Gastroesophageal sphincter (tissue), 4 donors: Measurements from ENCODE around the gene TREML4. TPM values are rescaled to one million over a fixed set of nuclear protein-coding genes. Genes with fewer than 3 reads are reported as not detected.

Experiments used
- ATAC-seq: fragments of 150-250 bp; one replicate; pipeline ENCODE4 v1.9.1; 2016; ENCODE audit warnings: mild to moderate bottlenecking, moderate library complexity
- H3K27ac ChIP-seq, 4 donors: fragments of 200-600 bp; sonication (generic) in 3 of 4; 1 replicate in 3 of 4; 2 replicates in 1 of 4; pipeline ENCODE4 v1.5.1; 2016 to 2019
- H3K27me3 ChIP-seq: fragments of 200-600 bp; sonication (generic); one replicate; pipeline ENCODE4 v1.5.1; 2019
- H3K36me3 ChIP-seq, 2 donors: fragments of 200-600 bp; sonication (generic); one replicate each; pipeline ENCODE4 v1.5.1; 2019; ENCODE audit warnings: control low read depth in 1 of 2
- H3K4me1 ChIP-seq, 3 donors: fragments of 200-600 bp; sonication (generic); 1 replicate in 2 of 3; 2 replicates in 1 of 3; pipeline ENCODE4 v1.5.1; 2016 to 2019; ENCODE audit warnings: control low read depth in 2 of 3
- H3K4me3 ChIP-seq, 2 donors: fragments of 200-600 bp; sonication (generic); one replicate each; pipeline ENCODE4 v1.5.1; 2019; ENCODE audit warnings: mild to moderate bottlenecking in 1 of 2, moderate library complexity in 1 of 2
- H3K9me3 ChIP-seq, 3 donors: fragments of 200-600 bp; sonication (generic); one replicate each; pipeline ENCODE4 v1.5.1; 2017 to 2019; ENCODE audit warnings: control low read depth in 2 of 3
- EP300 ChIP-seq: sonication (generic); formaldehyde crosslinking; IDR thresholded peaks from one replicate; pipeline ENCODE4 v1.6.1; 2017; ENCODE audit warnings: antibody characterized with exemption, mild to moderate bottlenecking
- POLR2A ChIP-seq, 2 donors: fragments of 450-650 bp; IDR thresholded peaks; one replicate each; pipeline ENCODE4 v1.6.1; 2017; ENCODE audit warnings: antibody characterized with exemption in 2 of 2, mild to moderate bottlenecking in 2 of 2, moderate library complexity in 1 of 2
- POLR2AphosphoS5 ChIP-seq: sonication (generic); formaldehyde crosslinking; IDR thresholded peaks from one replicate; pipeline ENCODE4 v1.6.1; 2017; ENCODE audit warnings: antibody characterized with exemption
- WGBS, 2 donors: methylation state at CpG; one replicate each; pipeline ENCODE4 v1.1.5; 2018; ENCODE audit warnings: low coverage in 1 of 2; 5-methylcytosine and 5-hydroxymethylcytosine counted together
- total RNA-seq, 4 donors: library from RNA; depleted of rRNA; stranded (reverse); fragments of >200 nt; gene quantifications; one replicate each; pipeline ENCODE4 v1.1.0, GENCODE V29; 2016
- TF ChIP-seq, protein P1 (sequence below), 4 experiments: fragments of 200-600 bp in 2 of 4; fragments of 450-650 bp in 2 of 4; sonication (generic) in 1 of 4; IDR thresholded peaks; one replicate each; pipeline ENCODE4 v1.5.1; 2017 to 2019; ENCODE audit warnings: antibody characterized with exemption in 4 of 4, mild to moderate bottlenecking in 2 of 4, moderate library complexity in 2 of 4

Gene TREML4
- total RNA-seq, 4 donors from 2014 or later = not detected

DNA sequence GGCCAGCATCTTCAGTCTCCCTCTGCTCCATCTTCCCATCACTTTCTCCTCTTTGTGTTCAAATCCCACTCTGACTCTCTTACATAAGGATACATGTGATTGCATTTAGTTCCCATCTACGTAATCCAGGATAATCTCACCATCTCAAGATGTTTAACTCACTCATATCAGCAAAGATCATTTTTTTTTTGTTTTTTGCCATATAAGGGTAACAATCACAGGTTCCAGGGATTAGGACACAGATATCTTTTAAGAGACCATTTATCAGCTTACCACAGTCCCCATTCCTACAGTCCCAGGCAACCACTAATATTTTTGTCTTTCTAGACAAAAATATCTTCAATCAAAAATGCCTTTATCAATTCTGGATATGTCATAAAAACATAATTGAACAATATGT, 24.0 kb upstream of the TREML4 start:
- WGBS, 2 donors = 62% methylated on average over 1 of the region's 1 CpG; no CpG with 5 or more reads in 1 of the 2 donors
- peaks cover 0 to 6% (median 0%) of the 10 kb centered on the region in 3 donors for H3K9me3 ChIP-seq
- no peak overlapping the region for H3K4me3 ChIP-seq
- no peak overlapping the region for H3K27ac ChIP-seq
- no peak for ATAC-seq
- no peaks in the 10 kb centered on the region for H3K27me3 ChIP-seq
- no peaks in the 10 kb centered on the region for H3K4me1 ChIP-seq
- H3K36me3 ChIP-seq = no peaks in the 10 kb centered on the region
- no peak for TF ChIP-seq EP300
- TF ChIP-seq POLR2A (IDR thresholded peaks at IDR 0.05) = no peak
- TF ChIP-seq, protein P1, sequence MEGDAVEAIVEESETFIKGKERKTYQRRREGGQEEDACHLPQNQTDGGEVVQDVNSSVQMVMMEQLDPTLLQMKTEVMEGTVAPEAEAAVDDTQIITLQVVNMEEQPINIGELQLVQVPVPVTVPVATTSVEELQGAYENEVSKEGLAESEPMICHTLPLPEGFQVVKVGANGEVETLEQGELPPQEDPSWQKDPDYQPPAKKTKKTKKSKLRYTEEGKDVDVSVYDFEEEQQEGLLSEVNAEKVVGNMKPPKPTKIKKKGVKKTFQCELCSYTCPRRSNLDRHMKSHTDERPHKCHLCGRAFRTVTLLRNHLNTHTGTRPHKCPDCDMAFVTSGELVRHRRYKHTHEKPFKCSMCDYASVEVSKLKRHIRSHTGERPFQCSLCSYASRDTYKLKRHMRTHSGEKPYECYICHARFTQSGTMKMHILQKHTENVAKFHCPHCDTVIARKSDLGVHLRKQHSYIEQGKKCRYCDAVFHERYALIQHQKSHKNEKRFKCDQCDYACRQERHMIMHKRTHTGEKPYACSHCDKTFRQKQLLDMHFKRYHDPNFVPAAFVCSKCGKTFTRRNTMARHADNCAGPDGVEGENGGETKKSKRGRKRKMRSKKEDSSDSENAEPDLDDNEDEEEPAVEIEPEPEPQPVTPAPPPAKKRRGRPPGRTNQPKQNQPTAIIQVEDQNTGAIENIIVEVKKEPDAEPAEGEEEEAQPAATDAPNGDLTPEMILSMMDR (IDR thresholded peaks at IDR 0.05) = no peak
- TF ChIP-seq POLR2AphosphoS5 = no peak

DNA sequence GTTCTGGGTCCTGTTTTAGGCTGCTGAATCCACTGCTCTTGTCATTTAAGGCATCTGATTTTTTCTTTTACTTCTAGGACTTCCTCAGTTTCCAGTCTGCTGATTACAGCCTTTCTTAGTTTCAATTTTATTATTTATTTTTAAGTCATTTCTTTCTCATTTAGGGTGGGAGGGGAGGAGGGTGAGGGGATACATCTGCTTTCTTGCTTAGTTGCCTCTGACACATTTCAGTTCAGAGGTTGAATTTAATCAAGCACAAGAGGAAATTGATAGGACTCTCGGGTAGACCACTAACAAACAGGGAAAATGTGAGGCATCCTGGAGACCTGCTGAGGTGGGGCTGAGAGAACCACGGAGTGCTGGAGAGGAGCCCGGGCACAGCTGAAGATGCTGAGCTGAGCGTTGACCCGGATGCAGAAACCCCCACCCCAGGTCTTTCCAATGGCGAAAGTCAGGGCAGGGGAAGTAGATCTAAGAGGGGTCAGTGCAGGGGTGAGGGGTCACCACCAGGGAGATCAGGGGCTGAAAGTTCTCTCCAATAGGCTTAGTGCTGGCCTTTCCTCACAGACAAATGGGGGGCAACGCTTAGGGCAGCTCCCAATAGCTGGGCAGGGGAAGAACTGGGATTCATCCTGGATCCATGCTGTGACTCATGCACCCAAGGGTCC, 19.6 kb upstream of the TREML4 start:
- peaks cover 6% of the 10 kb centered on the region for H3K27me3 ChIP-seq
- ATAC-seq = no peak
- WGBS, 2 donors = 45 to 56% methylated on average over 4 of the region's 7 CpGs
- no peak overlapping the region for H3K4me3 ChIP-seq
- H3K27ac ChIP-seq = no peak overlapping the region
- H3K4me1 ChIP-seq = no peaks in the 10 kb centered on the region
- TF ChIP-seq POLR2AphosphoS5 (no peak), POLR2A (IDR thresholded peaks at IDR 0.05) (no peak), EP300 (no peak)
- TF ChIP-seq, protein P1 (IDR thresholded peaks at IDR 0.05) = no peak
- no peaks in the 10 kb centered on the region for H3K36me3 ChIP-seq
- peaks cover 0 to 7% (median 0%) of the 10 kb centered on the region in 3 donors for H3K9me3 ChIP-seq

DNA sequence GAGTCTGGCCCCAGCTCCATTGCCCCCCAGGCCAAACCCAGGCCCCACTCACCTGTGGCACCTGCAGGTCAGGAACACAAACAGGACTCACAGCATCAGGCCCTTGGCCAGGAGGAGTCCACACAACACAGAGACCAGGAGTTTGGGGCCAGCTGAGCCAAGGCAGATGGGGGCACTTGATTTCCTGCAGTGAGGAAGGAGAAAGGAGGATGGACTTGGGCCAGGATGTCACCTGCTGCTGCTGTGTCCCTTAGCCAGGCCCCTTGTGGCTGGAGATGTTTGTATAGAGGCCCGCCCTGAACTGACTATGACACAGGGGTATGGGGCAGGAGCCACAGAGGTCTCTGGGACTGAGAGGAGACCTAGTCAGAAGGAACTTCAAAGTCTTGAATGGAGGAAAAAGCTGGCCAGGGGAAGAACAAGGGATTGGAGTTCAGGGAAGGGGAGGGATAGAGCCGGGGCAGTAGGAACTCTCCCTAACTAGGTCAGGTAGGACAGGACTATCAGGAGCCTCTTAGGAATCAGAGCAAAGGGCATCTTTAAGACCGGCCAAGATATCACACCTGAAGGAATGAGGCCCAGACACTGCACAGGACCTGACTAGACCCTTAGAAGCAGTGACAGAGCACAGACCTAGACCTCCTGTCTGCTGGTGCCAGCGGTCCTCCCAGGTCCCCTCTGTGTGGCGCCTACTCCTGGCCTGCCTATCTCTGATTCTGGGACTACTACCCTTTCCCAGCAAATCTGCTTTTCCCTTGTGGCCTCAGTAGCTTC, 18.4 kb upstream of the TREML4 start:
- H3K4me3 ChIP-seq = no peak overlapping the region
- H3K9me3 ChIP-seq = peaks cover 0 to 13% (median 0%) of the 10 kb centered on the region in 3 donors
- H3K4me1 ChIP-seq = no peaks in the 10 kb centered on the region
- H3K27ac ChIP-seq = no peak overlapping the region
- WGBS, 2 donors = 86 to 94% methylated on average over 2 to 5 of the region's 5 CpGs
- no peak for ATAC-seq
- H3K27me3 ChIP-seq = peaks cover 6% of the 10 kb centered on the region
- no peak for TF ChIP-seq EP300
- TF ChIP-seq, protein P1 (IDR thresholded peaks at IDR 0.05) = no peak
- no peak for TF ChIP-seq POLR2A (IDR thresholded peaks at IDR 0.05)
- no peak for TF ChIP-seq POLR2AphosphoS5
- H3K36me3 ChIP-seq = no peaks in the 10 kb centered on the region

DNA sequence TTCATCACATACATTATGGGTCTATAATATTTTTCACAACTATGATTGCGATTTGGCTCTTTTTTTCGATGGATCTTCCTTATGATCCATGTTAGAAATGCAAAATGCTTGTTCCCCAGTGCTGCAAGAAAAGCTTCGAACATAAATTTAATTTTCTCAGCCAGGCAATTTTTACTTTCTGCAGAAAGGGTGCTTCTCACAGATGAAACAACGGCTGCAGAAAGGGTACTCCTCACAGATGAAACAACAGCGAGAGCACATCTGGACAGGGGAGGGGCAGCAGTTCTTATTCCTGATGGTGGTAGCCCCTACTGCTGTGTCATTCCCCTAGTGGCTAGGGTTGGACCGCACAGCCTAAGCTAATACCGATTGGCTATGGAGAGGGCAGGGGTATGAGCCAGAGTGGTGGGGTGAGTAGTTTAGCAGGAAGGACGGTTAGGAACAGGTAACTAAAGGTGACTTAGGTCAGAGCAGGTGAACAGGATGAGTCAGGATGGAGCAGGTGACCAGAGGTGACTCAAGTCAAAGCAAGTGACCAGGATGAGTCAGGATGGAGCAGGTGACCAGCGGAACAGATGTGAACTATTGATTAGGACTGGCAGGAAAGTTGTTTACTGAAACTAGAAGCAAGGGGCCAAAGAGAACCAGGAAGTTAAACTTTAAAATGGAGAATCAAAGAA, 13.4 kb upstream of the TREML4 start:
- H3K27ac ChIP-seq = no peak overlapping the region
- TF ChIP-seq, protein P1 (IDR thresholded peaks at IDR 0.05) = no peak
- peaks cover 25% of the 10 kb centered on the region for H3K27me3 ChIP-seq
- no peak overlapping the region for H3K4me3 ChIP-seq
- no peaks in the 10 kb centered on the region for H3K4me1 ChIP-seq
- no peak for ATAC-seq
- no peaks in the 10 kb centered on the region for H3K36me3 ChIP-seq
- peaks cover 0 to 19% (median 0%) of the 10 kb centered on the region in 3 donors for H3K9me3 ChIP-seq
- 77 to 80% methylated on average over 6 to 7 of the region's 9 CpGs for WGBS, 2 donors
